ENCODE data around the gene TMIE. TPM values are rescaled to one million over a fixed set of nuclear protein-coding genes. Genes with fewer than 3 reads are reported as not detected.

TMIE gene
- total RNA-seq, 2 donors from 2014 or later = not detected

DNA sequence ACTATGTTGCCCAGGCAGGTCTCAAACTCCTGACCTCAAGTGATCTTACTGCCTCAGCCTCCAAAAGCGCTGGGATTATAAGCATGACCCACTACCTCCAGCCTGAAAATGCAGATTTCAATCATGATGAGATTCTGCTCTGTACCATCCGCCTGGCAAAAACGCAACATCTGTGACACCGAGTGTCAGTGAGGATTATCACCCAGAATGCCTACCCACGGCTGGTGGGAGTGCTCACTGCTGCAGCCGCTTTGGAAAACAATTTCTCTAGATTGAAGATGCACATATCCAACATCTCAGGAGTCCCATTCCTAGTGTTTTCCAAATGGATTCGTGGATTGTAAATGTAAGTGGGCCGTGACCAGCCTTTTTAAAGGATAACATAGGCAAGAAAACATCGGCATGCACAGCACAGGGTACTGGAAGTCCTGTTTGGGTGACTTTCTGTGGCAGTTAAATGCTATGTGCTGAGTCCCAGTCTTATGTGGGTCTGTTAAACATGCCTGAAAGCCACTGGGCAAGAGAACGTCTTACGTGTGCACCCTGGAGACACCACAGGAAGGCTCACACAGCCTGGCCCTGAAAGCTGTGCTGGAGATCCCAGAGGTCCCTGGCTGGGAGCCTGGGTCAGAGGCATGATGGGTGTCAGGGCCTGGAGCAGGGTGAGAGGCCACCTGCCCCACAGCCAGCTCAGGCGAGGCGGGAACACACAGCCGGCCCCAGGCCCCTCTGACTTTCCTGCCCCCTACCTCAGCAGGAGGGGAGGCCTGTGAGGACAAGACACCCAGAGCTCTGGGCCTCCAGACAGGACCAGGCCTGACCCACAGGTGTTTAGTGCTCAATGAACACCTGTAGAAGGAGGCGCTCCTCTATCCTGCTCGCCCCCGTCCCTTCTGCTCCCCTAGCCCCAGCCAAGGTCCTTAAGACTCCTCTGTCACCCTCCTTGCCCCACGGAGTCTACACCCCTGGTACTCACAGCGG is 15.6 kb downstream of the TMIE start:
- DNase-seq (ENCODE audit: low spot score) (no peak), ATAC-seq (ENCODE audit: insufficient number of reproducible peaks, low FRiP score, low read depth) (no peak)
- no peak overlapping the region for H3K4me3 ChIP-seq

GRCh38 chr3:46717447-46718231 is 16.4 kb downstream of the TMIE start, which contains the start of gene PRSS50:
Gene PRSS50 (minus strand): TSS chr3:46717869. CDS start chr3:46717824, 45 bp downstream.
- H3K27ac ChIP-seq = no peak within 1 kb of the TSS
- no peaks in the 10 kb centered on the region for H3K27me3 ChIP-seq (replicated peaks; ENCODE audit: insufficient read depth)
- TF ChIP-seq CTCF (IDR thresholded peaks at IDR 0.05) = peak; percentile 22
- no peaks in the 10 kb centered on the region for H3K4me1 ChIP-seq (ENCODE audit: control insufficient read depth in 1 of 2, low read depth in 2 of 2)
- no peaks in the 10 kb centered on the region for H3K9me3 ChIP-seq
- no peak within 1 kb of the TSS for H3K4me3 ChIP-seq
- ATAC-seq (ENCODE audit: insufficient number of reproducible peaks, low FRiP score, low read depth) (no peak), DNase-seq (ENCODE audit: low spot score) (no peak)
- no peaks in the 10 kb centered on the region for H3K36me3 ChIP-seq

More for the DNA sequence above, 15.6 kb downstream of the TMIE start:
- TF ChIP-seq CTCF (IDR thresholded peaks at IDR 0.05) = no peak
- Histone ChIP-seq H3K9me3 (no peaks in the 10 kb centered on the region), H3K27me3 (replicated peaks; ENCODE audit: insufficient read depth) (no peaks in the 10 kb centered on the region), H3K4me1 (ENCODE audit: control insufficient read depth in 1 of 2, low read depth in 2 of 2) (no peaks in the 10 kb centered on the region), H3K27ac (no peak overlapping the region), H3K36me3 (no peaks in the 10 kb centered on the region)

DNA sequence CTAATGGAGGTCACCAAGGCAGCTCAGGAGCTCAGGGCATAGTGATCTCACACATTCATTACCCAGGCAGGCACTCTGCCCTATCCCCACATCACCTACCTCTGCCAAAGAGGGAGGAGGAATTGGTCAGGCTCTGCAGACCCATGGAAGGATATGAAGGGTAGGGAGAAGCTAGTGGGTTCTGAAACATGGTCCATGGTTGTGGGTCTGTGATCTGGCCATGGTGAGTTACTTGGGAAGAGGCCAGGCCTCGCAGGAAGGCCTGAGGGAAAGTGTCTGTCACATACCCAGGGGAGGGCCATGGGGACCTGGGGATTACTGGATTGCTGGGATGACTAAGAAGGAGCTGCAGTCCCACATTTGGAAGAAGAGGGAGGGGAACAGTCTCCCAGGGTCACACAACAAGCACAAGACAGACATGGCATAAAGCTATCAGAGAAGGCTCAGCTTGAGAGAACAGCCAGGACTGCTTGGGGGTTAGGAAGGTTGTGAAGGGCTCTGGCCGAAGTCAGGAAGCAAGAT is 17.9 kb downstream of the TMIE start:
- no peaks in the 10 kb centered on the region for H3K4me1 ChIP-seq (ENCODE audit: control insufficient read depth in 1 of 2, low read depth in 2 of 2)
- no peak for TF ChIP-seq CTCF (IDR thresholded peaks at IDR 0.05)
- H3K36me3 ChIP-seq = no peaks in the 10 kb centered on the region
- no peak for ATAC-seq (ENCODE audit: insufficient number of reproducible peaks, low FRiP score, low read depth)
- H3K4me3 ChIP-seq = no peak overlapping the region
- H3K9me3 ChIP-seq = no peaks in the 10 kb centered on the region
- no peak for DNase-seq (ENCODE audit: low spot score)
- no peak overlapping the region for H3K27ac ChIP-seq
- no peaks in the 10 kb centered on the region for H3K27me3 ChIP-seq (replicated peaks; ENCODE audit: insufficient read depth)

DNA sequence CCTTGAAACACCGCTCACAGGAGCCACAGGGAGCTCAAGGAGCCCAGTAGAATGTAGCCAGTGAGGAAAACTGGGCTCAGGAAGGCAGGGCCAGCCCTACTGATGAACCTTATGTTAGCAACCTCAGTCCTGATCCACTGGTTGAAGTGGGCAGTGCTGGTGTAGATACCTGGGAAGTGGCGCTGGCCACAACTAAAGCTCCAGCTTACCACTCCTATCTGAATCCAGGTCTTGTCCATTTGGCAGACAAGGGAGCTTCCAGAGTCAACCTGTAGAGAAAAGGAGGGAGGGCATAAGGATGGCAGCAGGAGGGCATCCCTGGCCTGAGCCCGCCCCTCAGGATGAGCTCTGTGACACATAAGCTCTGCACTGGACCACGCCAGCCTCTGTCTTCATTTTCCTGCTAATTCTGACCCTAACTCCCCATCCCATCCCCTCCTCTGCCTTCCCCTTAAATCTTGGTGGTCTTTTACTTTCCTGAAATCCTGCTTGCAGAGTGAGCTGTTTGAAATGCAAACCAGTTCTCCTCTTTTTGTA is 18.6 kb downstream of the TMIE start:
- ATAC-seq (ENCODE audit: insufficient number of reproducible peaks, low FRiP score, low read depth) (no peak), DNase-seq (ENCODE audit: low spot score) (no peak)
- no peak overlapping the region for H3K27ac ChIP-seq
- H3K4me3 ChIP-seq = no peak overlapping the region
- H3K9me3 ChIP-seq = no peaks in the 10 kb centered on the region
- H3K27me3 ChIP-seq (replicated peaks; ENCODE audit: insufficient read depth) = no peaks in the 10 kb centered on the region
- H3K36me3 ChIP-seq = no peaks in the 10 kb centered on the region
- H3K4me1 ChIP-seq (ENCODE audit: control insufficient read depth in 1 of 2, low read depth in 2 of 2) = no peaks in the 10 kb centered on the region
- no peak for TF ChIP-seq CTCF (IDR thresholded peaks at IDR 0.05)
